ENCODE data around the gene THRSP.
"Not testable (repeated sequence)": the region's sequence is repeated elsewhere in the genome, so short reads cannot be mapped to it uniquely, and the experiment has no call there.

The THRSP gene

GRCh38 chr11:78039919-78040671, 23.6 kb upstream of the THRSP start:
- no peak for DNase-seq

- no peak for DNase-seq
Measured at GRCh38 chr11:78040691-78041379, 22.8 kb upstream of the THRSP start.

GRCh38 chr11:78041380-78041719, 22.3 kb upstream of the THRSP start:
- not testable (repeated sequence) for DNase-seq

GRCh38 chr11:78041843-78042440, 21.7 kb upstream of the THRSP start:
- no peak for DNase-seq

GRCh38 chr11:78044706-78045105, 19.0 kb upstream of the THRSP start:
- DNase-seq, result no peak

GRCh38 chr11:78045851-78046485, 17.7 kb upstream of the THRSP start:
- peak; percentile 73 for DNase-seq

- DNase-seq, result no peak
Measured at GRCh38 chr11:78046486-78046854, 17.2 kb upstream of the THRSP start.

GRCh38 chr11:78048561-78048960, 15.1 kb upstream of the THRSP start:
- no peak for DNase-seq

GRCh38 chr11:78049348-78049747, 14.3 kb upstream of the THRSP start:
- no peak for DNase-seq

GRCh38 chr11:78050964-78051831, 12.5 kb upstream of the THRSP start:
- no peak for DNase-seq

GRCh38 chr11:78054971-78055370, 8.7 kb upstream of the THRSP start:
- no peak for DNase-seq

- DNase-seq, result no peak
Measured at GRCh38 chr11:78056093-78056492, 7.6 kb upstream of the THRSP start.

GRCh38 chr11:78057462-78058055, 6.1 kb upstream of the THRSP start:
- DNase-seq, result no peak

GRCh38 chr11:78059749-78060328, 3.8 kb upstream of the THRSP start:
- DNase-seq, result not testable (repeated sequence)

GRCh38 chr11:78060533-78060932, 3.1 kb upstream of the THRSP start:
- no peak for DNase-seq

GRCh38 chr11:78061088-78061920, 2.4 kb upstream of the THRSP start:
- no peak for DNase-seq

- DNase-seq, result no peak
Measured at GRCh38 chr11:78061921-78062311, 1.7 kb upstream of the THRSP start.

GRCh38 chr11:78062671-78063070, 990 bp upstream of the THRSP start:
- no peak for DNase-seq

GRCh38 chr11:78065203-78065602, 1.5 kb downstream of the THRSP start:
- DNase-seq, result no peak

- no peak for DNase-seq
Measured at GRCh38 chr11:78066471-78066870, 2.8 kb downstream of the THRSP start.

- no peak for DNase-seq
Measured at GRCh38 chr11:78067704-78068103, 4.0 kb downstream of the THRSP start.
